Activated CD4-positive, alpha-beta T cell treated with anti-CD3 and anti-CD28 coated beads for 1 hour (primary cell): ENCODE results near the gene SMCHD1.
"Not testable (repeated sequence)": the region's sequence is repeated elsewhere in the genome, so short reads cannot be mapped to it uniquely, and the experiment has no call there.

Source experiments
- DNase-seq: peaks from one replicate; pipeline ENCODE4 v3.0.0-alpha.2; 2020

Gene SMCHD1

GRCh38 chr18:2723207-2723606, 67.7 kb downstream of the SMCHD1 start:
- no peak for DNase-seq

GRCh38 chr18:2729757-2730156, 74.2 kb downstream of the SMCHD1 start:
- no peak for DNase-seq

- DNase-seq: no peak
Observed at GRCh38 chr18:2736823-2737222, 81.3 kb downstream of the SMCHD1 start.

- not testable (repeated sequence) for DNase-seq
Observed at GRCh38 chr18:2740082-2740481, 84.6 kb downstream of the SMCHD1 start.

- DNase-seq: no peak
Observed at GRCh38 chr18:2746274-2746673, 90.7 kb downstream of the SMCHD1 start.

GRCh38 chr18:2758309-2758708, 102.8 kb downstream of the SMCHD1 start:
- DNase-seq: no peak

- DNase-seq: no peak
Observed at GRCh38 chr18:2774669-2775068, 119.1 kb downstream of the SMCHD1 start.

GRCh38 chr18:2776601-2777000, 121.1 kb downstream of the SMCHD1 start:
- no peak for DNase-seq

- no peak for DNase-seq
Observed at GRCh38 chr18:2777241-2777640, 121.7 kb downstream of the SMCHD1 start.

GRCh38 chr18:2780750-2781149, 125.2 kb downstream of the SMCHD1 start:
- DNase-seq: no peak

GRCh38 chr18:2787225-2787624, 131.7 kb downstream of the SMCHD1 start:
- DNase-seq: no peak

- no peak for DNase-seq
Observed at GRCh38 chr18:2792395-2792794, 136.9 kb downstream of the SMCHD1 start.

GRCh38 chr18:2794159-2794558, 138.6 kb downstream of the SMCHD1 start:
- no peak for DNase-seq

GRCh38 chr18:2797951-2798350, 142.4 kb downstream of the SMCHD1 start:
- DNase-seq: no peak

GRCh38 chr18:2799369-2799768, 143.8 kb downstream of the SMCHD1 start:
- no peak for DNase-seq

GRCh38 chr18:2805970-2806943, 150.7 kb downstream of the SMCHD1 start:
- DNase-seq: no peak

- not testable (repeated sequence) for DNase-seq
Observed at GRCh38 chr18:2808640-2809039, 153.1 kb downstream of the SMCHD1 start.

- not testable (repeated sequence) for DNase-seq
Observed at GRCh38 chr18:2809666-2810183, 154.2 kb downstream of the SMCHD1 start.

GRCh38 chr18:2811416-2811815, 155.9 kb downstream of the SMCHD1 start:
- no peak for DNase-seq

- DNase-seq: no peak
Observed at GRCh38 chr18:2814928-2815327, 159.4 kb downstream of the SMCHD1 start.

GRCh38 chr18:2818281-2818680, 162.8 kb downstream of the SMCHD1 start:
- DNase-seq: no peak

- no peak for DNase-seq
Observed at GRCh38 chr18:2821695-2822094, 166.2 kb downstream of the SMCHD1 start.

- DNase-seq: no peak
Observed at GRCh38 chr18:2822213-2822921, 166.8 kb downstream of the SMCHD1 start.

- DNase-seq: no peak
Observed at GRCh38 chr18:2823202-2823601, 167.7 kb downstream of the SMCHD1 start.
